Activated CD8-positive, alpha-beta memory T cell treated with anti-CD3 and anti-CD28 coated beads for 24 hours (primary cell): ENCODE data around the gene SLC34A3.
"Not testable (repeated sequence)": the region's sequence is repeated elsewhere in the genome, so short reads cannot be mapped to it uniquely, and the experiment has no call there.

Experiments used
- DNase-seq: peaks from one replicate; pipeline ENCODE4 v3.0.0-alpha.2; 2020

SLC34A3 gene

GRCh38 chr9:137243626-137244485 lies 13.2 kb downstream of the SLC34A3 start:
- DNase-seq: no peak

GRCh38 chr9:137244486-137245449 lies 14.1 kb downstream of the SLC34A3 start:
- no peak for DNase-seq

GRCh38 chr9:137245450-137246421 lies 15.0 kb downstream of the SLC34A3 start:
- DNase-seq: no peak

GRCh38 chr9:137247135-137247915 lies 16.6 kb downstream of the SLC34A3 start:
- DNase-seq: no peak

GRCh38 chr9:137247916-137248175 lies 17.1 kb downstream of the SLC34A3 start:
- no peak for DNase-seq

- DNase-seq: no peak
These were observed 19.9 kb downstream of the SLC34A3 start for GRCh38 chr9:137250329-137251193.

GRCh38 chr9:137251194-137251461 lies 20.4 kb downstream of the SLC34A3 start, which contains the start of gene STPG3:
Gene STPG3 (plus strand): TSS chr9:137251286. CDS start chr9:137251287, 1 bp downstream.
- no peak for DNase-seq

GRCh38 chr9:137251490-137252268 lies 21.0 kb downstream of the SLC34A3 start:
- DNase-seq: no peak

- DNase-seq: no peak
These were observed 22.1 kb downstream of the SLC34A3 start for GRCh38 chr9:137252555-137253506.

- no peak for DNase-seq
These were observed 23.3 kb downstream of the SLC34A3 start for GRCh38 chr9:137253717-137254623.

- DNase-seq: peak; percentile 99
These were observed 24.1 kb downstream of the SLC34A3 start, which contains the start of gene NELFB for GRCh38 chr9:137254624-137255447. Gene NELFB (plus strand): TSS chr9:137255327.

GRCh38 chr9:137255448-137256114 lies 24.9 kb downstream of the SLC34A3 start:
- no peak for DNase-seq

- DNase-seq: no peak
These were observed 25.7 kb downstream of the SLC34A3 start for GRCh38 chr9:137256362-137256761.

- DNase-seq: no peak
These were observed 26.2 kb downstream of the SLC34A3 start for GRCh38 chr9:137256856-137257255.

- DNase-seq: not testable (repeated sequence)
These were observed 31.6 kb downstream of the SLC34A3 start for GRCh38 chr9:137262173-137262908.

GRCh38 chr9:137262909-137263285 lies 32.2 kb downstream of the SLC34A3 start:
- DNase-seq: no peak
